ENCODE results near the gene GCG.

The GCG gene

GRCh38 chr2:162200636-162201035 is 48.6 kb upstream of the GCG start:
- POLR2A ChIA-PET, result no interaction called here
- Histone ChIP-seq H3K36me3 (ENCODE audit: control insufficient read depth in 2 of 2, insufficient read depth in 1 of 2, low read length in 2 of 2) (no peaks in the 10 kb centered on the region), H3K4me1 (ENCODE audit: control insufficient read depth, insufficient read depth, low read length) (no peaks in the 10 kb centered on the region), H3K4me3 (ENCODE audit: low read depth, low read length) (no peak overlapping the region), H3K27ac (ENCODE audit: extremely low read depth, low read depth, low read length) (no peak overlapping the region), H3K9me3 (ENCODE audit: control insufficient read depth, insufficient read depth, low read depth, low read length) (no peaks in the 10 kb centered on the region)
- TF ChIP-seq ZSCAN23 (tag by site-specific recombination; IDR thresholded peaks at IDR 0.05), result no peak
- CTCF ChIA-PET, result no interaction called here

DNA sequence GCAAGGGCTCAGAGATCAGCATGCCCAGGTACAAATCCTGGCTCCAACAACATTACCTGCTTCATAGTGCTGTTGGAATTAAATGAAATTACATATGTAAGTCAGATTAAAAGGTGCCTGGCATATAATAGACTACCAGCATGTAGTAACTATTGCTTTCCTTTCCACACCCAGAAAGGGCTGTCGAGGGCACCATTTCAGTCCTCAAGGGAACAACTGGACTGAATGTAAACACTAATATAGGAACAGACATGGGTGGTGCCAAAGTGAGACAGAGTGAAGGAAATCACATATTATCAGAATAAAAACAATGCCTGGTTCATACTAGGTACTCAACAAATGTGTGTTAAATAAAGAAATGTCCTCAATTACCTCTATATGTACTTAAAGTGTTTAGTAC is 47.9 kb upstream of the GCG start:
- TF ChIP-seq, protein P1, sequence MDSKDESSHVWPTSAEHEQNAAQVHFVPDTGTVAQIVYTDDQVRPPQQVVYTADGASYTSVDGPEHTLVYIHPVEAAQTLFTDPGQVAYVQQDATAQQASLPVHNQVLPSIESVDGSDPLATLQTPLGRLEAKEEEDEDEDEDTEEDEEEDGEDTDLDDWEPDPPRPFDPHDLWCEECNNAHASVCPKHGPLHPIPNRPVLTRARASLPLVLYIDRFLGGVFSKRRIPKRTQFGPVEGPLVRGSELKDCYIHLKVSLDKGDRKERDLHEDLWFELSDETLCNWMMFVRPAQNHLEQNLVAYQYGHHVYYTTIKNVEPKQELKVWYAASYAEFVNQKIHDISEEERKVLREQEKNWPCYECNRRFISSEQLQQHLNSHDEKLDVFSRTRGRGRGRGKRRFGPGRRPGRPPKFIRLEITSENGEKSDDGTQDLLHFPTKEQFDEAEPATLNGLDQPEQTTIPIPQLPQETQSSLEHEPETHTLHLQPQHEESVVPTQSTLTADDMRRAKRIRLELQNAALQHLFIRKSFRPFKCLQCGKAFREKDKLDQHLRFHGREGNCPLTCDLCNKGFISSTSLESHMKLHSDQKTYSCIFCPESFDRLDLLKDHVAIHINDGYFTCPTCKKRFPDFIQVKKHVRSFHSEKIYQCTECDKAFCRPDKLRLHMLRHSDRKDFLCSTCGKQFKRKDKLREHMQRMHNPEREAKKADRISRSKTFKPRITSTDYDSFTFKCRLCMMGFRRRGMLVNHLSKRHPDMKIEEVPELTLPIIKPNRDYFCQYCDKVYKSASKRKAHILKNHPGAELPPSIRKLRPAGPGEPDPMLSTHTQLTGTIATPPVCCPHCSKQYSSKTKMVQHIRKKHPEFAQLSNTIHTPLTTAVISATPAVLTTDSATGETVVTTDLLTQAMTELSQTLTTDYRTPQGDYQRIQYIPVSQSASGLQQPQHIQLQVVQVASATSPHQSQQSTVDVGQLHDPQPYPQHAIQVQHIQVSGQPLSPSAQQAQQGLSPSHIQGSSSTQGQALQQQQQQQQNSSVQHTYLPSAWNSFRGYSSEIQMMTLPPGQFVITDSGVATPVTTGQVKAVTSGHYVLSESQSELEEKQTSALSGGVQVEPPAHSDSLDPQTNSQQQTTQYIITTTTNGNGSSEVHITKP (tag by site-specific recombination; IDR thresholded peaks at IDR 0.05), result no peak
- no peak for TF ChIP-seq ZNF629 (tag by site-specific recombination; IDR thresholded peaks at IDR 0.05)
- TF ChIP-seq REST (tag by site-specific recombination; IDR thresholded peaks at IDR 0.05), result no peak
- TF ChIP-seq, protein P2, sequence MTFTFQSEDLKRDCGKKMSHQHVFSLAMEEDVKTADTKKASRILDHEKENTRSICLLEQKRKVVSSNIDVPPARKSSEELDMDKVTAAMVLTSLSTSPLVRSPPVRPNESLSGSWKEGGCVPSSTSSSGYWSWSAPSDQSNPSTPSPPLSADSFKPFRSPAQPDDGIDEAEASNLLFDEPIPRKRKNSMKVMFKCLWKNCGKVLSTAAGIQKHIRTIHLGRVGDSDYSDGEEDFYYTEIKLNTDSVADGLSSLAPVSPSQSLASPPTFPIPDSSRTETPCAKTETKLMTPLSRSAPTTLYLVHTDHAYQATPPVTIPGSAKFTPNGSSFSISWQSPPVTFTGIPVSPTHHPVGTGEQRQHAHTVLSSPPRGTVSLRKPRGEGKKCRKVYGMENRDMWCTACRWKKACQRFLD (tag by site-specific recombination; IDR thresholded peaks at IDR 0.05), result no peak
- TF ChIP-seq OSR2 (tag by site-specific recombination; IDR thresholded peaks at IDR 0.05), result no peak
- no peak for TF ChIP-seq MEIS1 (CRISPR knock-in tag; IDR thresholded peaks at IDR 0.05; ENCODE audit: borderline replicate concordance)
- TF ChIP-seq, protein P3, sequence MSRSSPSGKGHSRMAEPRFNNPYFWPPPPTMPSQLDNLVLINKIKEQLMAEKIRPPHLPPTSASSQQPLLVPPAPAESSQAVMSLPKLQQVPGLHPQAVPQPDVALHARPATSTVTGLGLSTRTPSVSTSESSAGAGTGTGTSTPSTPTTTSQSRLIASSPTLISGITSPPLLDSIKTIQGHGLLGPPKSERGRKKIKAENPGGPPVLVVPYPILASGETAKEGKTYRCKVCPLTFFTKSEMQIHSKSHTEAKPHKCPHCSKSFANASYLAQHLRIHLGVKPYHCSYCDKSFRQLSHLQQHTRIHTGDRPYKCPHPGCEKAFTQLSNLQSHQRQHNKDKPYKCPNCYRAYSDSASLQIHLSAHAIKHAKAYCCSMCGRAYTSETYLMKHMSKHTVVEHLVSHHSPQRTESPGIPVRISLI (tag by site-specific recombination; IDR thresholded peaks at IDR 0.05), result no peak
- no peak for TF ChIP-seq PRDM1 (tag by site-specific recombination; IDR thresholded peaks at IDR 0.05)
- no peak for TF ChIP-seq KLF16 (tag by site-specific recombination; IDR thresholded peaks at IDR 0.05)
- no peak for TF ChIP-seq OVOL3 (tag by site-specific recombination; IDR thresholded peaks at IDR 0.05)
- TF ChIP-seq SP2 (tag by site-specific recombination; IDR thresholded peaks at IDR 0.05), result no peak
- TF ChIP-seq ZNF138 (tag by site-specific recombination; IDR thresholded peaks at IDR 0.05; ENCODE audit: borderline replicate concordance), result no peak
- TF ChIP-seq ZNF341 (tag by site-specific recombination; IDR thresholded peaks at IDR 0.05; ENCODE audit: low read depth), result no peak
- TF ChIP-seq ZNF600 (tag by site-specific recombination; IDR thresholded peaks at IDR 0.05), result no peak
- ChIA-PET POLR2A (no interaction called here), CTCF (no interaction called here)
- Histone ChIP-seq H3K36me3 (ENCODE audit: control insufficient read depth in 2 of 2, insufficient read depth in 1 of 2, low read length in 2 of 2) (no peaks in the 10 kb centered on the region), H3K4me3 (ENCODE audit: low read depth, low read length) (no peak overlapping the region), H3K27ac (ENCODE audit: extremely low read depth, low read depth, low read length) (no peak overlapping the region), H3K9me3 (ENCODE audit: control insufficient read depth, insufficient read depth, low read depth, low read length) (no peaks in the 10 kb centered on the region), H3K4me1 (ENCODE audit: control insufficient read depth, insufficient read depth, low read length) (no peaks in the 10 kb centered on the region)
